GM19351 (cell line): ENCODE results near the gene SIRT2.
"Not testable (repeated sequence)": the region's sequence is repeated elsewhere in the genome, so short reads cannot be mapped to it uniquely, and the experiment has no call there.

ENCODE experiments used
- ATAC-seq: cut with Tn5 transposase; IDR thresholded peaks from one replicate; pipeline ENCODE4 v1.9.1; 2021; ENCODE audit warnings: mild to moderate bottlenecking, moderate library complexity; ENCODE audit not compliant: unreplicated experiment

SIRT2 gene

DNA sequence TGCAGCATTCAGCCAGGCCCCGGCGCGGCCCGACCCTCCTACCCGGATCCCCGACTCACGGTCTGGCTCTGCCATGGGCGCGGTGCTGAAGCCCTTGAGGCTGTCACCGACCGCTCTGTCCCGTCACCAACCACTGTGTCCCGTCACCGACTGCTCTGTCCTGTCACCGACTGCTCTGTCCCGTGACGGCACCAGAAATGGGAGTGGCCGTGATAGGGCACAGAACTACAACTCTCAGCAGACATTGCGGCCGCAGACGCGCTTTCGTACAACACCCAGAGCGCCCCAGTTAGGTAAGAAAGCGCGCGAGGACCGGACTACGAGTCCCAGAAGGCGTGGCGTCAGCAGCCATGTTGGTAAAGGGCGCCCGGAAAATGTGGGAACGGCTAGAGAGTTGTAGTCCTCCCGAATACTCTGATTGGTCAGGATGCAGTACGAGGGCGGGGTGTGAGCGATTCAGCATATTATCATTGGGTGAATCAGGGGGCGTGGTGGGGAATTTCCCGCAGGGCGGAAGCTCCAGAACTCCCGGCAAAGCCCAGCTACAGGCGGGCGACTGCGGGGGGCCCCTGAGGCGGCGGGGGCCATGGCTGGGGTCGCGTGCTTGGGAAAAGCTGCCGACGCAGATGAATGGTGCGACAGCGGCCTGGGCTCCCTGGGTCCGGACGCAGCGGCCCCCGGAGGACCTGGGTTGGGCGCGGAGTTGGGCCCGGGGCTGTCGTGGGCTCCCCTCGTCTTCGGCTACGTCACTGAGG, at the start of gene SIRT2, which contains the start of gene NFKBIB:
Gene SIRT2 (minus strand): TSS at position 172 of the 755 bp plus-strand sequence. CDS start 97 bp downstream, at position 75.
Gene NFKBIB (plus strand): TSS at position 523 of the 755 bp plus-strand sequence. CDS start 64 bp downstream, at position 587.
- ATAC-seq: peak; percentile 90

DNA sequence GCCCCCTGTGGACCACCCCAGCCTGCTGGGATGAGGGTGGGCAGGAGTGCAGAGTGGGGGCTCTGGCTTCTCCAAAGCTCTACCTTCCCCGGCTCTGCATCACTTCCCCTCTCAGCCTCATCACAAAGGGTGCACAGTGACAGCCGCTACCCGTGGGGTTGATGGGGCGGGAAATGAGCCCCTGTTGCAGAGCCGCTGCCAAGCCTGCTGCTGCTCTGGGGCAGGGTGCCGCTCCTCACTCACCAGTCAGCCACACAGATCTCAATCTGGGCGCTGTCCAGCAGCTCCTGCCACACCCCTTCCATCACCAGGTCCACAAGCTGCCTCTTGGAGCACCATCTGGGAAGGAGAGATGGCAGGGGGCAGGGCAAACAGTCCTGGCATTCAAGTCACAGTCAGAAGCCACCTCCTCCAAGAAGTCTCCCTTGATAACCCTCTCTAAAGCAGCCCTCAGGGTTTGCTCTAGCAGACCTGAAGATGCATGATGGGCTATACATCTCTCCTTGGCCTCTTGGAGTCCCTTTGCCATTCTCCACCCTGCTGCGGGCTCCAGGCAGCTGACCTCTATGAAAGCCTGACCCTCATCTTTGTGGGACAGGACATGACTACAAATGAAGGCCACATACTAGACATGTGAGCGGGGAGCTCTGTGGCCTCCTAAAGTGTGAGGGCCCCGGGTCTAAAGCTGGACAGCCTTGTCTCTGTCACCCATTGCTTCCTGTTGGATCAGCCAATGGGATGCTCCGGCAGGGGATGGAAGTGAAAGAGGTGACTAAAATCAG, 47.0 kb upstream of the SIRT2 start:
- ATAC-seq: no peak

GRCh38 chr19:38945562-38946228, 46.3 kb upstream of the SIRT2 start:
- no peak for ATAC-seq

DNA sequence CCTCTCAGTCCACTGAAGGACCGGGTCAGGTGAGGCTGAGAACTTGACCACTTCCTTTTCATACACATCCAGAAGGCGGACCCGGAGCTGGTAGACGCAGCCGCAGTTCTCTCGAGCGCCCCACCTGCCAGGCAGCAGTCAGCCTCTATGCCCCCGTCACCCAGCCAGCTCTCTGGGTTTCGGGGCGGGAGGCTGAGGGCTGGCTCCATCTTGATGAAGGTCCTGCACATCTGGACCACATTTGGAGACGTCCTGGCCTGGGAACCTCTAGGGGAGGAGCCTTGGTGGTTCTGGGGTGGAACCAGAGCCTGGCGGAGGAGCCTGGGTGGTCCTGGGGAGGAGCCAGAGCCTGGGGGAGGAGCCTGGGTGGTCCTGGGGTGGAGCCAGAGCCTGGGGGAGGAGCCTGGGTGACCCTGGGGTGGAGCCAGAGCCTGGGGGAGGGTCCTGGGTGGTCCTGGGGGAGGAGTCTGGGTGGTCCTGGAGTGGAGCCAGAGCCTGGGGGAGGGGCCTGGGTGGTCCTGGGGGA, 45.6 kb upstream of the SIRT2 start:
- ATAC-seq: no peak

- no peak for ATAC-seq
Observed at GRCh38 chr19:38942471-38943181, 43.2 kb upstream of the SIRT2 start.

DNA sequence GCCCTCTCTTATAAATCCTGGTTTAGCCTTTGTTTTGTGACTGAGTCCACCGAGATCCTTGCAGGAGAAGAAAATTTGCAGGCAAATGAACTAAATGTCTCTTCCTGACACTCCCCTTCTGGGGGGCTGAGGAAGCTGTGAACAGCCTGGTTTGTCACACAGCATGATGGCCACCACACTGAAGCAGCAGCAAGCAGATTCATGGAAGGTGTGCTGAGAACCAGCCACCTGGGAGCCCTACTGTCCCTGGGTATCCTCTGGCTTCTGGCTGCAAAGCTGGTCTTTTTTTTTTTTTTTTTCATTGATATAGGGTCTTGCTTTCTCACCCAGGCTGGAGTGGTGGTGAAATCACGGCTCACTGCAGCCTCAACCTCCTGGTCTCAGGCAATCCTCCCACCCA, 42.6 kb upstream of the SIRT2 start:
- no peak for ATAC-seq

- ATAC-seq: not testable (repeated sequence)
Observed at GRCh38 chr19:38941466-38941865, 42.0 kb upstream of the SIRT2 start.

DNA sequence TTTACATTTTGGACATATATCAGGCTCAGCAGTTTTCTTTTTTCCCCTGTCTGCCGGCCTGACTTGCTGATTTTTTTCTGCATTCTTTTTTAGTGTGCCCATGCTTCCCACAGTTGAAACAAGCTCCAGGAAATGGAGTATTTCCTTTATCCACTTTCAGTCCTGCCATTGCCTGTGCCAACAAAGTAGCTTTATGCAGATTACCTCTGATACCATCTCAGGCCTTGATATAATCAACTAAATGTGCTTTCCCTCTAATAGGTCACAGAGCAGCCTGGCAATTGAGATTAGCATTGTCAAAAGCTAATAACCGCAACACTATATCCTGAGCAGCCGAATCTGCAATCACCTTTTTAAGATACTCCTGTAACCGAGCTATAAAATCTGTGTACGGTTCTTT, 40.5 kb upstream of the SIRT2 start:
- ATAC-seq: no peak

GRCh38 chr19:38933544-38933943, 34.1 kb upstream of the SIRT2 start:
- ATAC-seq: no peak

- no peak for ATAC-seq
Observed at GRCh38 chr19:38932425-38933179, 33.2 kb upstream of the SIRT2 start.

DNA sequence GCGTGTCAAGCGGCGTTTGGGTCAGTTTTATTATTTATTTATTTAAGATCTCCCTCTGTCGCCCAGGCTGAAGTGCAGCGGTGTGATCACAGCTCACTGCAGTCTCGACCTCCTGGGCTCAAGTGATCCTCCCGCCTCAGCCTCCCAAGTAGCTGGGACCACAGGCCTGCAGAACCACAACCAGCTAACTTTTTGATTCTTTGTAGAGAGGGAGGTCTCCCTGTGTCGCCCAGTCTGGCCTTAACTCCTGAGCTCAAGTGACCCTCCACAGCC, 32.0 kb upstream of the SIRT2 start:
- no peak for ATAC-seq

- peak; percentile 92 for ATAC-seq
Observed at GRCh38 chr19:38930776-38931520, 31.5 kb upstream of the SIRT2 start, which contains the start of gene MRPS12. Gene MRPS12, plus strand, starts transcription at chr19:38930944. Its CDS starts 351 bp downstream, at chr19:38931295.

GRCh38 chr19:38929929-38930775, 30.7 kb upstream of the SIRT2 start, which contains the start of gene SARS2:
Gene SARS2, minus strand, starts transcription at chr19:38930763. Its CDS starts 27 bp downstream, at chr19:38930736.
- ATAC-seq: peak; percentile 53

- no peak for ATAC-seq
Observed at GRCh38 chr19:38928391-38929001, 29.1 kb upstream of the SIRT2 start.

- no peak for ATAC-seq
Observed at GRCh38 chr19:38924388-38924787, 25.0 kb upstream of the SIRT2 start.

DNA sequence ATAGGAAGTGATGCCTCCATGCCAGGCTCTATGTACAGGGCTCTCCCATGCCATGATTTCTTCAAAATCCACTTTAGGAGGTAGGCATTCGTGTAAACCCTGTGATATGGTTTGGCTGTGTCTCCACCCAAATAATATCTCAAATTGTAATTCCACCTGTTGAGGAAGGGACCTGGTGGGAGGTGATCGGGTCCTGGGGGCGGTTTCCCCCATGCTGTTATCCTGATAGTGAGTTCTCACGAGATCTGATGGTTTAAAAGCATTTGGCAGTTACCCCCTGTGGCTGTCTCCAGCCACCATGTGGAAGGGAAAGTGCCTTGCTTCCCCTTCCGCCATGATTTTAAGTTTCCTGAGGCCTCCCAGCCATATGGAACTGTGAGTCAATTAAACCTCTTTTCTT, 23.1 kb upstream of the SIRT2 start:
- no peak for ATAC-seq

DNA sequence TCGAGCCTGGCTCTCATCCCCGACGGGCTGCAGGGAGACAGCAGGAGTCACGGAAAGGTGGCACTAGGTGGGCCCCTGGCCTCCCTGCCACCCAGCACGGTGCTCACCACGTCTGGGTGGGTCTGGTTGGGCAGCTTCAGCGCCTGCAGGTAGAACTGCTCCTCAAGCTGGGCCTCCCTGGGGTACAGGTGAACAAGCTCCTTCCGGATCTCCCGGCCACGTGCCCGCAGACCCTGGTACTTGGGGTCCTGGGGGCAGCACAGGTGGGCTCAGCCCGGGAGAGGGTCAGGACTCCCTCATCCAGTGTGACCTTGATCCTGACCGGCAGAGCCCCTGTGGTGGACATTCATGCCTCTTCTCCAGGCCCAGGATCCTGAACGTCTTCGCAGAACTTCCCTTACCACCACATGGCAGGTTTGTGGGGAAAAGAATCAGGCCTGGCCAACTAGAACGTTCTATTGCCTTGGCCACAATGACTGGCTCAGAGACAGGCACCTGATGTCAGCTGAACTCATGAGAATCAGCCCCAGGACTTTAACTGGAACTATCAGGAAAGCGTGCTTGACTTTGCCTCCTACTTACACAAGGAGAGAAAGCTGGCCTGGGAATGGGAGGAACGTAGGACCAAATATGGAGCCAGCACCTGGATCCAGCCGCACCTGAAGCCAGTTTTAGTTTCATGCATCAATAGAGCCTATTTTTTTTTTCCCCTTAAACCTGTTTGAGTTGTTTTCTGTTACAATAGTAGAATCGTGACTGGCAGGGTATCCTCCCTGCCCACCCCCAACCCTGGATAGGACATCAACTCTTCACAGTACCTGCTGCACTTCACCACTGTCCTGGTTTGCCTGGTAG, 22.2 kb upstream of the SIRT2 start:
- ATAC-seq: no peak
